Mesenchymal stem cell (in vitro differentiated cells and primary cell): ENCODE results near the gene IGBP1.
"Not testable (repeated sequence)": the region's sequence is repeated elsewhere in the genome, so short reads cannot be mapped to it uniquely, and the experiment has no call there.

Experiments
- DNase-seq: peaks from one replicate; pipeline ENCODE4 v3.0.0-alpha.2; 2013
- H2AFZ ChIP-seq: one replicate; pipeline ENCODE4 v1.6.1; 2013; ENCODE audit warnings: low read depth, mild to moderate bottlenecking, control low read depth, inconsistent platforms, low read length, moderate library complexity
- H2AK5ac ChIP-seq: 2 replicates; pipeline ENCODE4 v1.6.1; 2013; ENCODE audit warnings: low read length, moderate library complexity, mild to moderate bottlenecking, inconsistent platforms; ENCODE audit not compliant: severe bottlenecking
- H2BK120ac ChIP-seq: one replicate; pipeline ENCODE4 v1.6.1; 2013; ENCODE audit warnings: low read depth, mild to moderate bottlenecking, inconsistent platforms, low read length, moderate library complexity
- H2BK12ac ChIP-seq, 2 experiments: one replicate each; pipeline ENCODE4 v1.6.1; 2013; ENCODE audit warnings: inconsistent platforms in 2 of 2, low read length in 2 of 2, mild to moderate bottlenecking in 2 of 2, moderate library complexity in 2 of 2, control low read depth in 1 of 2
- H2BK15ac ChIP-seq: one replicate; pipeline ENCODE4 v1.6.1; 2013; ENCODE audit warnings: mild to moderate bottlenecking, low read depth, inconsistent platforms; ENCODE audit not compliant: poor library complexity, severe bottlenecking
- H2BK5ac ChIP-seq: 2 replicates; pipeline ENCODE4 v1.6.1; 2013; ENCODE audit warnings: low read depth, mild to moderate bottlenecking, low read length, control low read depth, inconsistent platforms; ENCODE audit not compliant: poor library complexity, severe bottlenecking
- H3K14ac ChIP-seq, 2 experiments: one replicate each; pipeline ENCODE4 v1.6.1; 2013; ENCODE audit warnings: inconsistent platforms in 2 of 2, low read length in 2 of 2, control low read depth in 1 of 2, mild to moderate bottlenecking in 1 of 2, moderate library complexity in 1 of 2
- H3K18ac ChIP-seq, 2 experiments: one replicate each; pipeline ENCODE4 v1.6.1; 2013; ENCODE audit warnings: inconsistent platforms in 2 of 2, low read length in 2 of 2, control low read depth in 1 of 2, low read depth in 1 of 2, mild to moderate bottlenecking in 1 of 2
- H3K23ac ChIP-seq, 2 experiments: one replicate each; pipeline ENCODE4 v1.6.1; 2013; ENCODE audit warnings: inconsistent platforms in 2 of 2, low read length in 2 of 2, mild to moderate bottlenecking in 2 of 2, moderate library complexity in 2 of 2, control low read depth in 1 of 2
- H3K27ac ChIP-seq: 2 replicates; pipeline ENCODE4 v1.5.1; 2013; ENCODE audit warnings: mild to moderate bottlenecking, moderate library complexity, low read length, control low read depth, inconsistent platforms; ENCODE audit not compliant: poor library complexity, severe bottlenecking
- H3K27me3 ChIP-seq, 2 experiments: 2 replicates each; pipeline versions ENCODE4 v1.6.1 to v1.7.0; 2013; ENCODE audit warnings: low read length in 2 of 2, mild to moderate bottlenecking in 2 of 2, moderate library complexity in 2 of 2, control low read depth in 1 of 2, inconsistent platforms in 1 of 2; ENCODE audit not compliant: control insufficient read depth in 1 of 2, insufficient read depth in 1 of 2
- H3K36me3 ChIP-seq, 2 experiments: 2 replicates each; pipeline versions ENCODE4 v1.6.1 to v1.7.0; 2013; ENCODE audit warnings: low read length in 2 of 2, control low read depth in 1 of 2, inconsistent platforms in 1 of 2, low read depth in 1 of 2, mild to moderate bottlenecking in 1 of 2; ENCODE audit not compliant: insufficient read depth in 2 of 2, control insufficient read depth in 1 of 2
- H3K4ac ChIP-seq, 2 experiments: one replicate each; pipeline ENCODE4 v1.6.1; 2013; ENCODE audit warnings: inconsistent platforms in 2 of 2, low read length in 2 of 2, mild to moderate bottlenecking in 2 of 2, moderate library complexity in 2 of 2, control low read depth in 1 of 2, low read depth in 1 of 2
- H3K4me1 ChIP-seq: 2 replicates; pipeline ENCODE4 v1.6.1; 2013; ENCODE audit warnings: low read depth, low read length, control low read depth; ENCODE audit not compliant: control insufficient read depth, insufficient read depth
- H3K4me2 ChIP-seq: 2 replicates; pipeline ENCODE4 v1.6.1; 2013; ENCODE audit warnings: low read length, mild to moderate bottlenecking, inconsistent platforms; ENCODE audit not compliant: poor library complexity, severe bottlenecking
- H3K4me3 ChIP-seq, 2 experiments: 2 replicates each; pipeline versions ENCODE4 v1.5.1 to v1.7.0; 2013; ENCODE audit warnings: low read length in 2 of 2, mild to moderate bottlenecking in 2 of 2, control low read depth in 1 of 2, low read depth in 1 of 2; ENCODE audit not compliant: insufficient read depth in 1 of 2
- H3K79me1 ChIP-seq: replicated peaks from 2 replicates; pipeline ENCODE4 v1.6.1; 2013; ENCODE audit warnings: mild to moderate bottlenecking, control low read depth, low read length, inconsistent platforms; ENCODE audit not compliant: poor library complexity, severe bottlenecking
- H3K9ac ChIP-seq: 2 replicates; pipeline ENCODE4 v1.7.0; 2013; ENCODE audit warnings: mild to moderate bottlenecking, low read length, moderate library complexity
- H3K9me3 ChIP-seq: 2 replicates; pipeline ENCODE4 v1.7.0; 2013; ENCODE audit warnings: mild to moderate bottlenecking, low read length; ENCODE audit not compliant: control insufficient read depth
- H4K8ac ChIP-seq: one replicate; pipeline ENCODE4 v1.6.1; 2013; ENCODE audit warnings: inconsistent platforms, mild to moderate bottlenecking, low read length, moderate library complexity
- H4K91ac ChIP-seq: one replicate; pipeline ENCODE4 v1.6.1; 2013; ENCODE audit warnings: mild to moderate bottlenecking, low read length, inconsistent platforms
- WGBS: methylation state at CpG from one replicate; pipeline ENCODE4 v1.1.7; 2013; ENCODE audit warnings: mixed read lengths; 5-methylcytosine and 5-hydroxymethylcytosine counted together

The IGBP1 gene

DNA sequence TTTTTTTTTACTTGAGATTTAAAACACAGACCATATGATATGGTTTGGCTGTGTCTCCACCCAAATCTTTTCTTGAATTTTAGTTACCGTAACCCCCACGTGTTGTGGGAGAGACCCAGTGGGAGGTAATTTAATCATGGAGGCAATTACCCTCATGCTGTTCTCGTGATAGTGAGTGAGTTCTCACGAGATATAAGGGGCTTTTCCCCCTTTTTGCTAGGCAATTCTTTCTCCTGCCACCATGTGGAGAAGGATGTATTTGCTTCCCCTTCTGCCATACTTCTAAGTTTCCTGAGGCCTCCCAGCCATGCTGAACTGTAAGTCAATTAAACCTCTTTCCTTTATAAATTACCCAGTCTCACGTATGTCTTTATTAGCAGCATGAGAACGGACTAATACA, 76.3 kb downstream of the IGBP1 start:
- not testable (repeated sequence) for H2AFZ ChIP-seq, H2BK5ac ChIP-seq, H3K14ac ChIP-seq, DNase-seq, H3K18ac ChIP-seq, H3K79me1 ChIP-seq, H3K23ac ChIP-seq, H2BK15ac ChIP-seq, H3K4ac ChIP-seq, H3K4me3 ChIP-seq, H2BK12ac ChIP-seq, H3K4me1 ChIP-seq, H4K91ac ChIP-seq, H4K8ac ChIP-seq, H3K9ac ChIP-seq, H3K4me2 ChIP-seq, H3K9me3 ChIP-seq, H3K36me3 ChIP-seq, H2AK5ac ChIP-seq, H3K27ac ChIP-seq, H2BK120ac ChIP-seq
- 65% methylated on average over 3 of the region's 6 CpGs for WGBS
- H3K27me3 ChIP-seq: peaks cover 0 to 15% of the 10 kb centered on the region in 2 experiments
